Hepatocyte (in vitro differentiated cells): ENCODE measurements around the gene SLC4A1AP.

Experiments
- EZH2 ChIP-seq: fragments of 200-600 bp; sonication (generic); IDR thresholded peaks from 2 replicates; pipeline ENCODE4 v1.6.1; 2016; ENCODE audit warnings: antibody characterized with exemption, mild to moderate bottlenecking, borderline replicate concordance
- EZH2phosphoT487 ChIP-seq: fragments of 200-600 bp; sonication (generic); IDR thresholded peaks from one replicate; pipeline ENCODE4 v1.6.1; 2018; ENCODE audit warnings: antibody characterized with exemption, mild to moderate bottlenecking, low read depth, moderate library complexity; ENCODE audit not compliant: unreplicated experiment, severe bottlenecking
- TF ChIP-seq, protein P1 (sequence below): fragments of 200-600 bp; sonication (generic); IDR thresholded peaks from 2 replicates; pipeline ENCODE4 v1.5.1; 2016; ENCODE audit warnings: antibody characterized with exemption, mild to moderate bottlenecking; ENCODE audit not compliant: poor library complexity

DNA sequence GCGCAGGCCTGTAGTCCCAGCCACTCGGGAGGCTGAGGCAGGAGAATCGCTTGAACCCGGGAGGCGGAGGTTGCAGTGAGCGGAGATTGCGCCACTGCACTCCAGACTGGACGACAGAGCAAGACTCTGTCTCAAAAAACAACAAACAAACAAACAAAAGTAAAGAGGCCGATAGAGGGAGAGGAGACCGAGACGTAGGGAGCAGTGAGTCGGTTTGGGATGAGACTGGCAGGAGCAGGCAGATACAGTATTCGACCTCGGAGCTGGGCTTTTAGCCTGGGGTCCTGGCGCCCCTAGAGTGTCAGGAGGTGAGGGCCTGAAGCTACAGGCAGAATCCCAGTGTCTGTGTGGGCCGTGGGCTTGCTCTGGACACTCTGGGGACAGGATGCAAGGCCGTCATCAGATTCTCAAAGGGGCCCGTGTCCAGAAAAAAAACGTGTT, 51.2 kb downstream of the SLC4A1AP start:
- TF ChIP-seq, protein P1, sequence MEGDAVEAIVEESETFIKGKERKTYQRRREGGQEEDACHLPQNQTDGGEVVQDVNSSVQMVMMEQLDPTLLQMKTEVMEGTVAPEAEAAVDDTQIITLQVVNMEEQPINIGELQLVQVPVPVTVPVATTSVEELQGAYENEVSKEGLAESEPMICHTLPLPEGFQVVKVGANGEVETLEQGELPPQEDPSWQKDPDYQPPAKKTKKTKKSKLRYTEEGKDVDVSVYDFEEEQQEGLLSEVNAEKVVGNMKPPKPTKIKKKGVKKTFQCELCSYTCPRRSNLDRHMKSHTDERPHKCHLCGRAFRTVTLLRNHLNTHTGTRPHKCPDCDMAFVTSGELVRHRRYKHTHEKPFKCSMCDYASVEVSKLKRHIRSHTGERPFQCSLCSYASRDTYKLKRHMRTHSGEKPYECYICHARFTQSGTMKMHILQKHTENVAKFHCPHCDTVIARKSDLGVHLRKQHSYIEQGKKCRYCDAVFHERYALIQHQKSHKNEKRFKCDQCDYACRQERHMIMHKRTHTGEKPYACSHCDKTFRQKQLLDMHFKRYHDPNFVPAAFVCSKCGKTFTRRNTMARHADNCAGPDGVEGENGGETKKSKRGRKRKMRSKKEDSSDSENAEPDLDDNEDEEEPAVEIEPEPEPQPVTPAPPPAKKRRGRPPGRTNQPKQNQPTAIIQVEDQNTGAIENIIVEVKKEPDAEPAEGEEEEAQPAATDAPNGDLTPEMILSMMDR = no peak
- no peak for TF ChIP-seq EZH2phosphoT487
- no peak for TF ChIP-seq EZH2
